LNCaP clone FGC (cell line): Measurements from ENCODE around the gene CCDC78.

ENCODE experiments used
- DNase-seq: peaks from one replicate; pipeline ENCODE4 v3.0.0-alpha.2; 2011; ENCODE audit warnings: low read depth
- H3K4me3 ChIP-seq: 2 replicates; pipeline ENCODE4 v1.5.1; 2011; ENCODE audit warnings: mild to moderate bottlenecking, low read depth, low read length, control low read depth
- CTCF ChIP-seq: IDR thresholded peaks from 2 replicates; pipeline ENCODE4 v1.5.1; 2012; ENCODE audit warnings: mild to moderate bottlenecking; ENCODE audit not compliant: control insufficient read depth, insufficient read depth; ENCODE audit errors: extremely low read depth

The CCDC78 gene

GRCh38 chr16:726438-727290 lies at the start of gene CCDC78, which contains the start of gene HAGHL:
CCDC78 (minus strand) TSS chr16:726443; CDS start chr16:726367, 76 bp downstream.
HAGHL (plus strand) TSS chr16:727106; CDS start chr16:727510, 404 bp downstream.
- TF ChIP-seq CTCF = no peak
- DNase-seq = peak; percentile 41
- H3K4me3 ChIP-seq = peak within 1 kb of the TSS; percentile 88

- no peak for TF ChIP-seq CTCF
- H3K4me3 ChIP-seq = no peak overlapping the region
- no peak for DNase-seq
Measured at GRCh38 chr16:775236-775796, 49.1 kb upstream of the CCDC78 start.

GRCh38 chr16:774086-775001 lies 48.1 kb upstream of the CCDC78 start:
- H3K4me3 ChIP-seq = no peak overlapping the region
- no peak for DNase-seq
- TF ChIP-seq CTCF = no peak

GRCh38 chr16:772959-773358 lies 46.7 kb upstream of the CCDC78 start:
- TF ChIP-seq CTCF = no peak
- no peak for DNase-seq
- H3K4me3 ChIP-seq = no peak overlapping the region

- no peak for TF ChIP-seq CTCF
- DNase-seq = no peak
- no peak overlapping the region for H3K4me3 ChIP-seq
Measured at GRCh38 chr16:770411-770810, 44.2 kb upstream of the CCDC78 start.

GRCh38 chr16:769934-770333 lies 43.7 kb upstream of the CCDC78 start:
- DNase-seq = no peak
- no peak for TF ChIP-seq CTCF
- no peak overlapping the region for H3K4me3 ChIP-seq
